Memory B cell (primary cell): ENCODE measurements around the gene DNTTIP2.
"Not testable (repeated sequence)": the region's sequence is repeated elsewhere in the genome, so short reads cannot be mapped to it uniquely, and the experiment has no call there.

ENCODE experiments used
- ATAC-seq: fragments of 150-1000 bp; cut with Tn5 transposase; 2 replicates; pipeline ENCODE4 v1.10.0; 2021; ENCODE audit warnings: low read depth, mild to moderate bottlenecking, moderate library complexity
- DNase-seq, 2 donors: peaks; one replicate each; pipeline ENCODE4 v3.0.0; 2022; ENCODE audit warnings: low spot score in 2 of 2
- H3K27ac Mint-ChIP-seq: one replicate; pipeline ENCODE4 v1.8.0; 2022; ENCODE audit warnings: mild to moderate bottlenecking, moderate library complexity, mixed read lengths
- H3K27me3 Mint-ChIP-seq: one replicate; pipeline ENCODE4 v1.8.0; 2022; ENCODE audit warnings: mixed read lengths
- H3K36me3 Mint-ChIP-seq: one replicate; pipeline ENCODE4 v1.8.0; 2022; ENCODE audit warnings: mild to moderate bottlenecking, mixed read lengths
- H3K4me1 Mint-ChIP-seq: one replicate; pipeline ENCODE4 v1.8.0; 2022; ENCODE audit warnings: mixed read lengths
- H3K4me3 Mint-ChIP-seq: one replicate; pipeline ENCODE4 v1.8.0; 2022; ENCODE audit warnings: mild to moderate bottlenecking, moderate library complexity, mixed read lengths
- H3K9me3 Mint-ChIP-seq: one replicate; pipeline ENCODE4 v1.8.0; 2022; ENCODE audit warnings: mixed read lengths

DNTTIP2 gene

DNA sequence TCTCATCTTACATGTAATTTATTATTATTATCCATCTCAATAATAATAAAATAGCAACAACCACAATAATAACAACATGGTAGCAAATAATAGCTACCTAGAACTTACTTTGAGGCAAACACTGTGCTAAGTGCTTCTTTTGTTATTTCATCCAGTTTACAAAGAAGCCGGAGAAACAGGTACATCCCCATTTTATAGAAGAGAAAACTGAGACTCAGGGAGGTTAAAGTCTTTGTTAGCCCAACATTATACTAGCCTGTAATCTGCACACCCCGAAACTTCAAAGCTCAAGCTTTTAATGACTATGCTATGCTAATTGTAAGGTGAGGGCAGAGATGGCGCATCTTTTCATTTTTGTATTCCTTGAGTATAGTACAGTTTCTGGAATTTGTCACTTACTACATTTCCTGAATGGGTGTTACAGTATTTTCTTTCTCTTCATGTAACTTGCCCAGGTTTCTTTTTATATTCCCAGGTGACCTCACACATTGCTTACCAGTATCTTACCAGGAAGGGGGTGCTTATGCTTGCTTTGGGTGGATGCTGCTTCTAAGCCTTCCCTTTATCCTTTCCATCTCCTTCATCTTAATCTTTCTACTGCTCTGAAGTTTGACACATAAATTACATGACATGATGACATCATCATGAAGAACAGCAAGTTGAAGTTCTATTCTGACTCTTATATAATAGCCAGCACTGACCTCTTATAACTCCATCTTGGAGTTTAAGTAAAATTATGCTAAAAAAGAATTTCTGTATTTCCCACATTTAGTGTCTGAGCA, 21.9 kb upstream of the DNTTIP2 start:
- peaks cover 10% of the 10 kb centered on the region for H3K4me1 Mint-ChIP-seq
- no peaks in the 10 kb centered on the region for H3K9me3 Mint-ChIP-seq
- H3K36me3 Mint-ChIP-seq = peaks cover 9% of the 10 kb centered on the region
- DNase-seq = no peak
- H3K27me3 Mint-ChIP-seq = no peaks in the 10 kb centered on the region
- no peak overlapping the region for H3K4me3 Mint-ChIP-seq
- H3K27ac Mint-ChIP-seq = peak overlapping the region; percentile 12
- no peak for ATAC-seq

GRCh38 chr1:93899543-93900207, 20.7 kb upstream of the DNTTIP2 start:
- Mint-ChIP-seq H3K4me1 (peaks cover 7% of the 10 kb centered on the region), H3K36me3 (peaks cover 11% of the 10 kb centered on the region), H3K4me3 (no peak overlapping the region), H3K27ac (no peak overlapping the region), H3K9me3 (no peaks in the 10 kb centered on the region), H3K27me3 (no peaks in the 10 kb centered on the region)
- DNase-seq = no peak
- ATAC-seq = no peak

DNA sequence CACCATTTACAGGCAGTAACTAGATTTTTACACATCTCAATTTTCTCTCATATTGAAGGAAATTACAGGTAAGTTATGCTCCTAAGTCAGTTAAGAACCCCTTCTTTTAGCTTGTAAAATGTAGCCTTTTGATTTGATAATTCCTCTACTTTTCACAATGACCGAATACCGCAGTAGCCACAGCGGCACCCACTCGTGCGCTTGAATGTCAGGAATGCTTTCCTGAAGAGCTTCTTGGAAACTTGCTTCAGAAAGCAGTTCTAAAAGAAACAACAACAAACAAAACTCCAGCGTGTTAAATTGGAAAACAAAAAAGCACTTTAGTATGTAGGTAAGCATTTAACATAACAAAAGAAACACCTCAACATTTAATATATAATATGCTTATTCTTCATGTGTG, 9.9 kb upstream of the DNTTIP2 start:
- DNase-seq = no peak
- Mint-ChIP-seq H3K4me3 (no peak overlapping the region), H3K36me3 (peaks cover 10% of the 10 kb centered on the region), H3K27me3 (no peaks in the 10 kb centered on the region), H3K27ac (no peak overlapping the region), H3K4me1 (no peaks in the 10 kb centered on the region), H3K9me3 (no peaks in the 10 kb centered on the region)
- ATAC-seq = no peak

DNA sequence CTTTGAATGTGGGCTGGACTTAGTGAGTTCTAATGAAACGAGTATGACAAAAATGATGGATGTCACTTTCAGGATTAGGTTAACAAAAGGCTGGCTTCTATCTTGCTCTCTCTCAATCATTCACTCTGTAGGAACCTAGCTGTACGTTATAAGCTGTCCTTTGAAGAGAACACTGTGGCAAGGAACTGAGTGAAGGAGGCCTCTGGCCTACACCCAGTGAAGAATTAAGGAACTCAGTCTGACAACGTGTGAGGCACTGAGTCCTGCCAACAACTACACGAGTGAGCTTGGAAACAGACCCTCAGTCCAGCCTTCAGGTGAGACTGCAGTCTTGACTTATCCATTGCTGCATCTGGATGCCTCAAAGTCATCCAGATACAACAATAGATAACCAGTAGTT, 3.3 kb upstream of the DNTTIP2 start:
- DNase-seq = no peak
- Mint-ChIP-seq H3K4me3 (no peak overlapping the region), H3K27ac (no peak overlapping the region), H3K9me3 (no peaks in the 10 kb centered on the region), H3K27me3 (no peaks in the 10 kb centered on the region), H3K36me3 (peaks cover 3% of the 10 kb centered on the region), H3K4me1 (peaks cover 15% of the 10 kb centered on the region)
- ATAC-seq = no peak

DNA sequence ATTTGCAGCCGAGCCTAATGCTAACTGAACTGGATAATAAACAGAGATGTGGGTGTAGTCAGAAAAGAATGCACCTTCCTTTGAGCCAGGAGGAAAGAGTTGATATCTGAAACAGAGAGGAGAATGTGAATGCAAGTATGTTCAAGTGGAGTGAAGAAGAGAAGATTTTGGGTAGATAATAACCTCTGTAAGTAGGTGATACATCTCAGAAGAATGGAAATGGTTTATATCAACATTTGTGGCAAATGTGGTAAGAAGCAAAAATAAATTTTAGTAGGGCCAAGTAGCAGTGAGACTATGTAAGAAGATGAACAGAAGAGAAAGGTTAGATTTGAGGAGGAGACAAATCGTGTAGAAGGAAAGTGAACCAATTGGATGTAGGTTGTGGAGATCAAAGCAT, 1.7 kb upstream of the DNTTIP2 start:
- Mint-ChIP-seq H3K4me1 (peaks cover 27% of the 10 kb centered on the region), H3K36me3 (peaks cover 14% of the 10 kb centered on the region), H3K9me3 (no peaks in the 10 kb centered on the region), H3K27ac (no peak overlapping the region), H3K4me3 (no peak overlapping the region), H3K27me3 (no peaks in the 10 kb centered on the region)
- no peak for ATAC-seq
- DNase-seq = no peak

- ATAC-seq (peak; percentile 49), DNase-seq (peak; percentile 13 to 29)
- Mint-ChIP-seq H3K4me3 (peak overlapping the region; percentile 95), H3K9me3 (no peaks in the 10 kb centered on the region), H3K4me1 (peaks cover 36% of the 10 kb centered on the region), H3K36me3 (peaks cover 26% of the 10 kb centered on the region), H3K27ac (peak overlapping the region; percentile 96), H3K27me3 (no peaks in the 10 kb centered on the region)
These were observed 511 bp downstream of the DNTTIP2 start for GRCh38 chr1:93878501-93878888.

DNA sequence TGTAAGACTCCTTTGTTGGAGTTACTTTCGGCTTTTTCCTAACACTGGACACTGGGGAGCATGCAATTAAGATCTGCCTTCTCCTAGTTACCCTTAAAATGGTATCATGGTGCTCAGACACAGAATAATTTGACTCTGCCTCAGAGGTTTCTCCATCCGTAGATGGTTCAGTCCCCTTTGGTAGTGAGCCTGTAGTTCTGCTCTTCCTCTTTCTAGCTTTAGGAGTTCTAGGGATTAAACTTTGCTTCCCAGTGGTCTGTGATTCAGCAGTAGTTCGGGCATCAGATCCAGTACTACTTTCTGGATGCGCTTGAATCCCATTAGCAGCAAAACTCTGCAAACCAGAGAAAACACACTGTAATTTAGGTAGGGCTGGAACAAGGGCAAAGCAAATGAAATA, 1.5 kb downstream of the DNTTIP2 start:
- ATAC-seq (no peak), DNase-seq (no peak)
- H3K9me3 Mint-ChIP-seq = no peaks in the 10 kb centered on the region
- peak overlapping the region; percentile 95 for H3K4me3 Mint-ChIP-seq
- H3K27me3 Mint-ChIP-seq = no peaks in the 10 kb centered on the region
- peak overlapping the region; percentile 96 for H3K27ac Mint-ChIP-seq
- peaks cover 36% of the 10 kb centered on the region for H3K4me1 Mint-ChIP-seq
- H3K36me3 Mint-ChIP-seq = peaks cover 26% of the 10 kb centered on the region

DNA sequence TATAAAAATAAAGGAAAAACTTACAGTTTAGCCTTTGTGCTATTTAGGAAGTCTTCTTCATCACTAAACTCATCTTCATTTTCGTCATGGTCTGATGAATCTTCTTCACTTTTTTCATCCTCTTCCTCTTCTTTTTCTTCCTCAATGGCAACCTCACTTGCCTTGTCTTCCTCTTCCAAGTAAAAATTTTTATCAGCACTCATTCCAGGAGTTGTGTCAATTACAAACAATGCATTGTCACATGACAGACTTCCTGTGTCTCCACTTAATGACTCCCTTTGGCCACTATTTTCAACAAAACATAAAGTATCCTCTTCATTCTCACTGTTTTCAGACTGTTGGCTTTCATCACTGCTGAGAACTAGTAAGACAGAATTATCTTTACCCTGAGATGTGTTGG, 2.8 kb downstream of the DNTTIP2 start:
- no peak for DNase-seq
- H3K36me3 Mint-ChIP-seq = peaks cover 34% of the 10 kb centered on the region
- H3K4me3 Mint-ChIP-seq = peak overlapping the region; percentile 72
- peaks cover 36% of the 10 kb centered on the region for H3K4me1 Mint-ChIP-seq
- H3K9me3 Mint-ChIP-seq = no peaks in the 10 kb centered on the region
- ATAC-seq = no peak
- H3K27ac Mint-ChIP-seq = peak overlapping the region; percentile 96
- H3K27me3 Mint-ChIP-seq = no peaks in the 10 kb centered on the region

GRCh38 chr1:93874025-93874651, 4.9 kb downstream of the DNTTIP2 start:
- H3K36me3 Mint-ChIP-seq = peaks cover 42% of the 10 kb centered on the region
- DNase-seq = no peak
- H3K4me1 Mint-ChIP-seq = peaks cover 31% of the 10 kb centered on the region
- ATAC-seq = no peak
- H3K27me3 Mint-ChIP-seq = no peaks in the 10 kb centered on the region
- H3K27ac Mint-ChIP-seq = peak overlapping the region; percentile 71
- H3K4me3 Mint-ChIP-seq = no peak overlapping the region
- no peaks in the 10 kb centered on the region for H3K9me3 Mint-ChIP-seq

DNA sequence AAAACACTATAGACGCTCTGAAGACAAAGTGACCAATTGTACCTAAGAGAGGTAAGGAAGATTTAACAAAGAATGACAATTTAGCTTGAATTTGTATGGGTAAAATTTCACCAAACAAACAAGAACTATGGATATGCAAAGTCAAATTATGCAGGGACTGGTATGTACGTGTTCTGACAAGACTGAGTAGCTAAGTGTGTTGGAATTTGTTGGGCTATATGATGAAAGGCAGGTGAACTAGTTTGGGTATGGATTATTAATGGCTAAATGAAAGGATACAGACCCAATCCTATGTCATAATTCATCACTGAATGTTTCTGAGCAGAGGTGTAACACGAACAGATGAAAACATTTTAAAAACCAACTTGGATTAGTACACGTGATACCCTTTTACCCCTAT, 7.6 kb downstream of the DNTTIP2 start:
- H3K27ac Mint-ChIP-seq = no peak overlapping the region
- no peak for ATAC-seq
- H3K4me3 Mint-ChIP-seq = no peak overlapping the region
- DNase-seq = no peak
- H3K36me3 Mint-ChIP-seq = peaks cover 40% of the 10 kb centered on the region
- no peaks in the 10 kb centered on the region for H3K9me3 Mint-ChIP-seq
- no peaks in the 10 kb centered on the region for H3K27me3 Mint-ChIP-seq
- H3K4me1 Mint-ChIP-seq = peaks cover 12% of the 10 kb centered on the region

GRCh38 chr1:93869653-93870052, 9.4 kb downstream of the DNTTIP2 start:
- peaks cover 33% of the 10 kb centered on the region for H3K36me3 Mint-ChIP-seq
- DNase-seq (no peak), ATAC-seq (no peak)
- H3K4me1 Mint-ChIP-seq = peaks cover 6% of the 10 kb centered on the region
- H3K4me3 Mint-ChIP-seq = no peak overlapping the region
- H3K27me3 Mint-ChIP-seq = no peaks in the 10 kb centered on the region
- no peak overlapping the region for H3K27ac Mint-ChIP-seq
- H3K9me3 Mint-ChIP-seq = no peaks in the 10 kb centered on the region

GRCh38 chr1:93868492-93868891, 10.5 kb downstream of the DNTTIP2 start:
- not testable (repeated sequence) for DNase-seq, ATAC-seq, H3K4me3 Mint-ChIP-seq, H3K4me1 Mint-ChIP-seq, H3K27me3 Mint-ChIP-seq, H3K9me3 Mint-ChIP-seq
- peaks cover 26% of the 10 kb centered on the region for H3K36me3 Mint-ChIP-seq
- peak overlapping the region; percentile 25 for H3K27ac Mint-ChIP-seq

DNA sequence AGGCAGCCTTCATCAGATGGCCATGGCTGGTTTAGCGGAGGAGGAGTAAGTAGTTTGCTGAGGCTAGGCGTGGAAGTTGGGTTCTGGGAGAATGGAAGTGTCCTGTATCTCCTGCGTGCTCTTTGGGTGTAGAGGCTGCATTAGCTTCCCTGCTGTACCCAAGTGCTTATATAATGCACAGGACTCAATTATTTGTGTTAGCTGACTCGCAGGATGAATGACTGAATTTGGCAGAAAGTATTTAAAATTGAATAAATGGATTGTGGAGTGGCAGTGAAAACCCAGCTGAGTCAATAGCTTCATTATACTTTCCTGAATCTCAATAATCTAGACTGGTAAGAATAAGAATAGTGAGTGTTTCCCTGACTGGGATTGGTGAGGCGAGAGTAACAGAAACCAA, 13.8 kb downstream of the DNTTIP2 start:
- H3K4me1 Mint-ChIP-seq = no peaks in the 10 kb centered on the region
- no peaks in the 10 kb centered on the region for H3K9me3 Mint-ChIP-seq
- DNase-seq (no peak), ATAC-seq (no peak)
- H3K4me3 Mint-ChIP-seq = no peak overlapping the region
- no peak overlapping the region for H3K27ac Mint-ChIP-seq
- no peaks in the 10 kb centered on the region for H3K27me3 Mint-ChIP-seq
- H3K36me3 Mint-ChIP-seq = peaks cover 15% of the 10 kb centered on the region

DNA sequence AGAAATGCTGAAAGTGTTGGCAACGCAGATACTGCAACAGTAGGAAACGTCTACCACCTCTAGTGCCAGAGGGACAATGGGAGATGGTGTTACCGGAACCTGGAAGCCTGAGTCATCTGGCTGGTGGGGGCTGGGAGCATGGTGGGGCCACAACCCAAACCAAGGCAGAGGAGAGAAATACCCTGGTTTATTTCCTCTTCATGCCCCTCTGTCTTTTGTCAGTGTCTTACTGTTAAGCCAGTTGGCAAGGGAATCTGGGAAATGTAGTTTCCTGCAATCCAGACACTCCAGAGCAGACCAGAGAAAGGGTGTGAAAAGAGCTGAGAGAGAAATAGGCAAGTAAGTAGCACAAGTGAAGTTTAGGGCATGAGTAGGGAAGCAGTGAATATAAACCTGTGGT, 14.8 kb downstream of the DNTTIP2 start:
- ATAC-seq = no peak
- DNase-seq = no peak
- Mint-ChIP-seq H3K36me3 (peaks cover 10% of the 10 kb centered on the region), H3K9me3 (no peaks in the 10 kb centered on the region), H3K4me1 (no peaks in the 10 kb centered on the region), H3K4me3 (no peak overlapping the region), H3K27me3 (no peaks in the 10 kb centered on the region), H3K27ac (no peak overlapping the region)
